Loucy (cell line): Measurements from ENCODE around the gene MITF.

Source experiments
- EZH2phosphoT487 ChIP-seq: fragments of 200-600 bp; IDR thresholded peaks from 2 replicates; pipeline ENCODE4 v1.6.1; 2018; ENCODE audit warnings: antibody characterized with exemption, mild to moderate bottlenecking, moderate library complexity, borderline replicate concordance
- TF ChIP-seq, protein P1 (sequence below): fragments of 200-600 bp; sonication (generic); conservative IDR thresholded peaks from 2 replicates; pipeline ENCODE4 v1.5.1; 2014; ENCODE audit warnings: mild to moderate bottlenecking, antibody characterized with exemption, low read length

DNA sequence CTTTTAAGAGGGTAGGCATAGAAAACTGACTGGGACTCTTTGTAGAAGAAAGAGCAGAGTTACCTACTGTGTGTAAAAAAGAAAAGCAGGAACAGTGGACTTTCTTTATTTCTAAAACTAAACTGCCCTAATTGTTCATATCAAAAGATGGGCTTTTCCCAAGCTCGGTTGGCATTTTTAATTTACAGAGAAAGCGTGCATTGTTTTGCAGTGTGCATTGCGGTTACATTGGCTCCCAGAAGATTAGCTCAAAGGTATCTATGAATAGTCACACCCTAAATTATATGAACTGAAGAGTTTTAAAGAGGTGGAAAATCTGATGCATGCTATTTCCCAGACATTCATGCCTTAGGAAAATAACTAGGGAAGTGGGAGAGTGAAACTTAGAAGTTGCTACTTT is 36.5 kb downstream of the MITF start:
- TF ChIP-seq, protein P1, sequence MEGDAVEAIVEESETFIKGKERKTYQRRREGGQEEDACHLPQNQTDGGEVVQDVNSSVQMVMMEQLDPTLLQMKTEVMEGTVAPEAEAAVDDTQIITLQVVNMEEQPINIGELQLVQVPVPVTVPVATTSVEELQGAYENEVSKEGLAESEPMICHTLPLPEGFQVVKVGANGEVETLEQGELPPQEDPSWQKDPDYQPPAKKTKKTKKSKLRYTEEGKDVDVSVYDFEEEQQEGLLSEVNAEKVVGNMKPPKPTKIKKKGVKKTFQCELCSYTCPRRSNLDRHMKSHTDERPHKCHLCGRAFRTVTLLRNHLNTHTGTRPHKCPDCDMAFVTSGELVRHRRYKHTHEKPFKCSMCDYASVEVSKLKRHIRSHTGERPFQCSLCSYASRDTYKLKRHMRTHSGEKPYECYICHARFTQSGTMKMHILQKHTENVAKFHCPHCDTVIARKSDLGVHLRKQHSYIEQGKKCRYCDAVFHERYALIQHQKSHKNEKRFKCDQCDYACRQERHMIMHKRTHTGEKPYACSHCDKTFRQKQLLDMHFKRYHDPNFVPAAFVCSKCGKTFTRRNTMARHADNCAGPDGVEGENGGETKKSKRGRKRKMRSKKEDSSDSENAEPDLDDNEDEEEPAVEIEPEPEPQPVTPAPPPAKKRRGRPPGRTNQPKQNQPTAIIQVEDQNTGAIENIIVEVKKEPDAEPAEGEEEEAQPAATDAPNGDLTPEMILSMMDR, result no peak
- no peak for TF ChIP-seq EZH2phosphoT487
